GM18868 (cell line): ENCODE data around the gene GSPT2.
"Not testable (repeated sequence)": the region's sequence is repeated elsewhere in the genome, so short reads cannot be mapped to it uniquely, and the experiment has no call there.

Source experiments
- ATAC-seq: cut with Tn5 transposase; IDR thresholded peaks from one replicate; pipeline ENCODE4 v1.9.1; 2021; ENCODE audit warnings: mild to moderate bottlenecking, moderate library complexity; ENCODE audit not compliant: unreplicated experiment

The GSPT2 gene

DNA sequence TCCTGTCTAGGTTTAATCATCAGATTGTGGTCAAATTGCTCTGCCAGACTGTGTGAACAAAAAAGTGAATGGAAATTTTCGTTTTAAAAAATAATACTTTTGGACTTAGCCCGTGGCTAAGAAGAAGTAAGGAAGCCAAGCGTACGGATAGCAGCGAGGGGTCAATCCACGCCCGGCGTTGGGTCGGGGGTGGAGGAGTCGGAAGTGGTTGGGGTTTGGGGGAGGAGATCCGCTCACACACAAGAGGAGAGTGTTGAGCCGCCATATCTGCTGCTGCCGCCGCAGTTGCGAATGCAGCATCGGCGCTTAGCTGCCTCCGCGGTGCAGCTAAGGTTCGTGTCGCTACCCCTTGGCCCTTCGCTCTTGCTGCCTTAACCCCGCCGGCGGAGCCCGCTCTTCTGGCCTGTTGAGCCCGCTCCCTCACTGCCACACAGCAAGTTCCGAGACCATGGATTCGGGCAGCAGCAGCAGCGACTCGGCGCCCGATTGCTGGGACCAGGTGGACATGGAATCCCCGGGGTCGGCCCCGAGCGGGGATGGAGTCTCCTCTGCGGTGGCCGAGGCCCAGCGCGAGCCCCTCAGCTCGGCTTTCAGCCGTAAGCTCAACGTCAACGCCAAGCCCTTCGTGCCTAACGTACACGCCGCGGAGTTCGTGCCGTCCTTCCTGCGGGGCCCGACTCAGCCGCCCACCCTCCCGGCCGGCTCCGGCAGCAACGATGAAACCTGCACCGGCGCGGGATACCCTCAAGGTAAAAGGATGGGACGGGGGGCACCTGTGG, at the start of gene GSPT2:
Gene GSPT2, plus strand, starts transcription at position 264 of the 779 bp plus-strand sequence. Its CDS starts 185 bp downstream, at position 449.
- ATAC-seq, result peak; percentile 97

DNA sequence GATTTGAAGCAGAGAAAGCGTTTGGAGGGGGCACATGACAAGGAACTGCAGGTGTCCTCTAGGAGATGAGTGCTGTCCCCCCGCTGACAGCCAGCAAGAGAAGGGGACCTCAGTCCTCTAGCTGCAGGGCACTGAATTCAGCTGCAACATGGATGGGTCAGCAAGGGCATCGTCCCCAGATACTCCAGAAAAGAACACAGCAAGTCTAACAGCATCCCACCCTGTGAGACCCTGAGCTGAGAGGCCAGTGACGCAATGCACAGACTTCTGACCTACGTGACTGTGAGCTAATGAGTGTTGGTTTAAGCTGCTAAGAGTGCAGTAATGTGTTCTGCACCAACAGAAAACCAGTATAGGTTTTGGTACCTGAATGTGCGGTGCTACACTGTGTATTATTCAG, 49.0 kb upstream of the GSPT2 start:
- ATAC-seq, result no peak

- no peak for ATAC-seq
These were observed 45.8 kb upstream of the GSPT2 start for GRCh38 chrX:51697397-51697796.

DNA sequence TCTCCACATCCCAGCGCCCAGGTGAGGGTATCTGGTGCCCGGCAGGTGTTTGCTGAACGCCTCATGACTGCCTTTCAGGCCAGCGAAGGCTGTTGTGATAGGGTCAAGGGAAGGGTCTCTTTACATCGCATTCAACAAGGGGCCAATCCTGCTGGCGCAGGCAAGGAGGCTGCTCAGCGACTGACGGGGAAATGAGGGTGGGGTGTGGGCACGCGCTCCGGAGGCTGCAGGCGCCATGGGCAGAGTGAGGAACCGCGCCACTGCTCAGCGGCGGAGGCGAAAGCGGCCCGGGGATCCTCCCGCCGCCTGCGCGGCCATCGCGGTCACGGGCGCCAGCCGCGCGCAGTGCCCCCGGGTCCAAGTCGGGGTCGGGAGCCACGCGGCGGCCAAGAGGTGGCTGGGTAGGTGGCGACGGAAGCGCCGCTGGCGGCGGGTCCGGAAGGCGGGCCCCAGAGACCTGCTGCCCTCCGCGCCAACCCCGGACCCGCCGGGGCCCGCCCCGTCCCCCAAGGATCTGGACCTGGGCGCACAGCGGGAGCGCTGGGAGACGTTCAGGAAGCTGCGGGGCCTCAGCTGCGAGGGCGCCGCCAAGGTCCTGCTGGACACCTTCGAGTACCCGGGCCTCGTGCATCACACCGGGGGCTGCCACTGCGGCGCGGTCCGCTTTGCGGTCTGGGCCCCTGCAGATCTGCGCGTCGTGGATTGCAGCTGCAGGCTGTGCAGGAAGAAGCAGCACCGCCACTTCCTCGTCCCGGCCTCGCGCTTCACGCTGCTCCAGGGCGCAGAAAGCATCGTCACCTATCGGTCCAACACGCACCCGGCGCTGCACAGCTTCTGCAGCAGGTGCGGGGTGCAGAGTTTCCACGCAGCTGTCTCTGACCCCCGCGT, 32.7 kb upstream of the GSPT2 start, which contains the start of gene CENPVL1:
Gene CENPVL1, plus strand, starts transcription at position 236 of the 888 bp plus-strand sequence. Its CDS starts 0 bp downstream, at position 236.
- ATAC-seq, result not testable (repeated sequence)

GRCh38 chrX:51712943-51713647, 30.1 kb upstream of the GSPT2 start:
- not testable (repeated sequence) for ATAC-seq

DNA sequence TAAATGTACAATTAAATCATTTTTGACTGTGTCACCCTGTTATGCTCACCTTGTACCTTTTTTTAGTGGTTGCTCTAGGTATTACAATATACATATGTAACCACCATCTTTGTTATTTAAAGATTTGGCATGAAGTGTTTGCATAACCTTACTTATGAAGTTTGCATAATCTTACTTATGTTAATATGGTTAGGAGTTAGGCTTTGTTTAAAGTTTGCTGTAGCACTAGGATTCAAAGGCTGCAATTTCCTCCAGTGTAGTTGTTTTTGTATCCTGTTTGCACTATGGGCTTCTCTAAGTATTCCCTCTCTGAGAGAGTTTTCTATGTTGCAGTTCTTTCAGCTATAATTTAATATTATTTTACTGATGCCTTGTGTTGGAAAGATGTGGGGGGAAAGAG, 15.0 kb upstream of the GSPT2 start:
- no peak for ATAC-seq

- ATAC-seq, result no peak
These were observed 6.2 kb upstream of the GSPT2 start for GRCh38 chrX:51737091-51737490.

GRCh38 chrX:51742586-51742985, 656 bp upstream of the GSPT2 start:
- ATAC-seq, result no peak

DNA sequence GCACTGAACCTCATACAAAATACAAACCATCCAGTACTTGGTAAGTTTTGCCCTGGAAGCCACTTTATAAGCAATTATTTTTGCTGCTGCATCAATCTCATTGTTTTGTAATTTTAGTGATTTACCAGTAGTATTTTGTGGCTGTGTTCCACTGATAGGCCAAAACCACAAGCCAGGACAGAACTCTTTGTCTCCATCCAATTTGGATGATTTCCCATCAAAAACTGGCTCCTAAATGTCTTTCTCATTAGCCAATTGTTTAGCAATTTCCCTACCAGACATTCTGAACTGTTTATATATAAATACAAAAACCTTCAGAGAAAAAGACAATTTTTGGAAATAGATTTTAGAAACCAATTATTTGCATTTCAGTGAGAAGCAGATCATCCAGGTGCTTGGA, 4.4 kb downstream of the GSPT2 start:
- no peak for ATAC-seq

GRCh38 chrX:51759055-51759839, 16.0 kb downstream of the GSPT2 start:
- ATAC-seq, result no peak

- no peak for ATAC-seq
These were observed 17.4 kb downstream of the GSPT2 start for GRCh38 chrX:51760657-51761056.

DNA sequence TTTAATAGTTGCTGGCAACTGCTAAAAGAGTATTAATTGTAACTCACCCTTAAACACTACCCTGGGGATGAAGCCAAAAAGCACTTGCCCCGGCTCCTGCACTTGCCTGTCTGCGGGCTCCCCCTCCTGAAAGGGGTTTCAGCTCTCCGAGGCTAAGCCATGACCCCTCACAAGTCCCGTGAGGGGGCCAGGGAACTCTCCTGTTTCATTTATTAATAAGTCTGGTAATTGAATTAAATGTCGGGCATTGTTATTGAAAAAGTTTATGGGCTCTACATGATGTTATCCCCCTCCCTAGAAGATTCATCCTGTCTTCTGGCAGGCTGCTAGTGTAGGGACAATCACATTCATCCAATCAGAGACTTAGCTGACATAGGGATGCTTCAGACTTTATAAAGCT, 23.3 kb downstream of the GSPT2 start:
- no peak for ATAC-seq

DNA sequence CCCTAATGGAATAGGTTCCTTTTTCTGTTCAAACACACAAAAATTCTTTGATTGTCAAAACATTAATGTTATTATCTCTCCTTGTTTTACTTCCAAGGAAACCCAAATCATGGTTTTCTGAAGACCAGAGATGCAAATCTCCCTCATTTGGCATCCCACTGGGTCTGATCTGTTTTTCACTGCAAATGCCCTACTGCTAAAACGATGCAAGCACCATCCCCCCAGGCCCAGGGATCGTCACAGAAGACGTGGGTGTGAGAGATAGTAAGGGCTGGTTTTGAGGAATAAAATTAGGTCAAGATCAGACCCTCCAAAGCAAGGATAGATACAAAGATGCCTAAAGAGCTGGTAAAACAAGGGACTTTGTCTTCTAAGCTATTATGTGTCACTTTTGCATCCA, 33.6 kb downstream of the GSPT2 start:
- ATAC-seq, result no peak

- no peak for ATAC-seq
These were observed 36.1 kb downstream of the GSPT2 start for GRCh38 chrX:51779306-51779705.

DNA sequence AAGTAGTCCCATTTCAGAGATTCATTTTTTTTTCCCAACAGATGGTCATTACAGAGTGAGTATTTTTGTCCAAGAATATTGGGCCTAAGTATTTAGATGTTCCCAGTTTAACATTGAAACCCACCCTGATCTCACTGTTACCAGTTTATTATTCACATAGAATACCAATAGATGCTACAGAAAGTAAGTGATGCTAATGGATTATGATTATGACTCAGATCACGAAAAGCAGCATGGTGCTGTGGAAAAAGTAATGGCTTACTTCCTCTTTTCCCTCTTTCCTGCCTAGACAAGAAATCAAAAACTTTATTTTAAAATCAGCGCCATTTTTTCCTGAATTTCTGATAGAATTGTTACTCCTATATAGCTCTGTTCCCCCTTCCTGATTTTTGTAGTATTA, 51.9 kb downstream of the GSPT2 start:
- ATAC-seq, result peak; percentile 65
